ENCODE measurements around the gene ABHD17C.

DNA sequence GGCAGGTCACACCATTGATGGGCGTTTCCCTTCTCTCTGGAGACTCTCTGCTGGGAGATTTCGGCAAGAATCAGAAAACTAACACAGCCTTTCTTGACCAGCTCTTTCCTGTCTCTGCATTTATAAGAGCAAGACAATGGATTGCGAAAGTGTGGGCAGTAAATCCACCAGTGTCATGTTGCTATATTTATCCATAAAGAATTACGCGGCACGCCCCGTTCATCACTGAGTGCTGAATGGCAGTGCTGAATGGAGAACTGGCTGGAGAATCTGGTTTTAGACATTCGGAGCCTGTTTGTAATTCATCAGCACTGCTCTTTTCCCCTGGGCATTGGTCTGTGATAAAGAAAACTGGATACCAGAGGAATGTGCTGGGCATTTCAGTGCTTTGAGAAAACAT is 82.0 kb downstream of the ABHD17C start:
- TF ChIP-seq, protein P1, sequence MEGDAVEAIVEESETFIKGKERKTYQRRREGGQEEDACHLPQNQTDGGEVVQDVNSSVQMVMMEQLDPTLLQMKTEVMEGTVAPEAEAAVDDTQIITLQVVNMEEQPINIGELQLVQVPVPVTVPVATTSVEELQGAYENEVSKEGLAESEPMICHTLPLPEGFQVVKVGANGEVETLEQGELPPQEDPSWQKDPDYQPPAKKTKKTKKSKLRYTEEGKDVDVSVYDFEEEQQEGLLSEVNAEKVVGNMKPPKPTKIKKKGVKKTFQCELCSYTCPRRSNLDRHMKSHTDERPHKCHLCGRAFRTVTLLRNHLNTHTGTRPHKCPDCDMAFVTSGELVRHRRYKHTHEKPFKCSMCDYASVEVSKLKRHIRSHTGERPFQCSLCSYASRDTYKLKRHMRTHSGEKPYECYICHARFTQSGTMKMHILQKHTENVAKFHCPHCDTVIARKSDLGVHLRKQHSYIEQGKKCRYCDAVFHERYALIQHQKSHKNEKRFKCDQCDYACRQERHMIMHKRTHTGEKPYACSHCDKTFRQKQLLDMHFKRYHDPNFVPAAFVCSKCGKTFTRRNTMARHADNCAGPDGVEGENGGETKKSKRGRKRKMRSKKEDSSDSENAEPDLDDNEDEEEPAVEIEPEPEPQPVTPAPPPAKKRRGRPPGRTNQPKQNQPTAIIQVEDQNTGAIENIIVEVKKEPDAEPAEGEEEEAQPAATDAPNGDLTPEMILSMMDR (conservative IDR thresholded peaks at IDR 0.05): no peak
- no peak for TF ChIP-seq EZH2 (IDR thresholded peaks at IDR 0.05; ENCODE audit: low read depth)

Measured in PC-9 (cell line).